IPS-20b (cell line): ENCODE data around the gene RNU2-63P.
A peak's percentile ranks its signal among the peaks of the same experiment; 100 is the strongest.
"Not testable (repeated sequence)": the region's sequence is repeated elsewhere in the genome, so short reads cannot be mapped to it uniquely, and the experiment has no call there.

Experiments
- H3K27ac ChIP-seq: one replicate; pipeline ENCODE4 v1.5.1; 2013; ENCODE audit warnings: low read length
- H3K27me3 ChIP-seq: 2 replicates; pipeline ENCODE4 v1.6.1; 2013; ENCODE audit warnings: mild to moderate bottlenecking, low read length, inconsistent platforms; ENCODE audit not compliant: insufficient read depth
- H3K36me3 ChIP-seq: 2 replicates; pipeline ENCODE4 v1.6.1; 2013; ENCODE audit warnings: low read depth, mild to moderate bottlenecking, inconsistent platforms, low read length, moderate library complexity; ENCODE audit not compliant: insufficient read depth
- H3K4me1 ChIP-seq: 2 replicates; pipeline ENCODE4 v1.6.1; 2013; ENCODE audit warnings: mild to moderate bottlenecking, control low read depth, inconsistent platforms, low read length, moderate library complexity; ENCODE audit not compliant: insufficient read depth
- H3K4me3 ChIP-seq: 2 replicates; pipeline ENCODE4 v1.5.1; 2013; ENCODE audit warnings: mild to moderate bottlenecking, low read length, inconsistent platforms
- H3K9ac ChIP-seq: 2 replicates; pipeline ENCODE4 v1.6.1; 2013; ENCODE audit warnings: low read depth, mild to moderate bottlenecking, inconsistent platforms, low read length, moderate library complexity
- H3K9me3 ChIP-seq: 2 replicates; pipeline ENCODE4 v1.6.1; 2013; ENCODE audit warnings: mild to moderate bottlenecking, low read depth, low read length, inconsistent platforms; ENCODE audit not compliant: insufficient read depth

Gene RNU2-63P

DNA sequence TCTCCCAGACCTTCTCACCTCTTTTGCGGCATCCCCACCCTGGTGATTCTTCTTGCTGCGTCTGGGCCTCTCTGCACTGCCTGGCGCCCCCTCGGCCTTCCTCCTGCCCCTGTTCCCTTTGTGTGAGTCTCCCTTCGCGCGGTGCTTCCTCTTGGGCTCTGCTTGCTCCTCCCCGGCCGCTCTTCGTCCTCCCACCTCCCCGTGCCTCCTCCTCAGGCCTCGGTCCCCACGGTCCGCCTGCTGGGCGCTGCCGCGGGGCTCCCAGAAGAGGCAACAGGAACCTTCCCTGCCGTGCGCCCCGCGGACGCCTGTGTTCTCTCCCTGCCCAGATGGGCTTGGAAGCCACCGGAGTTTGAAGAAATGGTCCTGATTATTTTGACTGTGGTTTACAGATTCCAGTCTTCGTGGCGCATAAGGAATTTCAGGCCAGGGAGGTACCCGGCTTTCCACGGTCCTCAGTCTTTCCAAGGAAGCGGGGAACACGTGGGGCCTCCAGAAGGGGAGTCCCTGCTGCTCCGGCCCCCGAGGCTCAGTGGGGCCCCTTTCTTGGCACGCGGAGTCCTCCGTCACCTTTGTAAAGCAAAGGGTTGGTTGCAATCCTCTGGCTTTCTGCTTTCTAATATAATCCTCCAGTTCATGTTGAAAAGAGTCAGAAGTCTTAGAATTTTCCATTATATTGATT, 13.1 kb downstream of the RNU2-63P start:
- H3K9ac ChIP-seq: peak overlapping the region; percentile 58; the same call in 1 of the 2 replicates
- peak overlapping the region; percentile 7; the same call in 1 of the 2 replicates for H3K4me3 ChIP-seq

DNA sequence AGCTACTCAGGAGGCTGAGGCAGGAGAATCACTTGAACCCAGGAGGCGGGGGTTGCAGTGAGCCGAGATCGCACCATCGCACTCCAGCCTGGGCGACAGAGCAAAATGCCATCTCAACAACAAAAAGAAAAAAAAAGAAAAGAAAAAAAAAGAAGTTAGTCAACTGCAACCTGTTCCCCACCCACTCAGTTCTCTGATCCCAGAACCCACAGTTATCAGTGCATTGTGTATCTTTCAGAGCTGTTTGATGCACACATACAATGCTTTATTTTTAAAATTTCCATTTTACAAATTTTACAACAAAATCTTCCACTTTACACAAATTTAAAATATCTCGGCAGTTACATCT, 14.0 kb downstream of the RNU2-63P start:
- no peaks in the 10 kb centered on the region for H3K27me3 ChIP-seq
- peaks cover 5% of the 10 kb centered on the region; the same call in 1 of the 2 replicates for H3K4me1 ChIP-seq
- H3K27ac ChIP-seq: no peak overlapping the region

More for the DNA sequence above, 13.1 kb downstream of the RNU2-63P start:
- Histone ChIP-seq H3K36me3 (no peaks in the 10 kb centered on the region), H3K27ac (no peak overlapping the region), H3K4me1 (peaks cover 5% of the 10 kb centered on the region; the same call in 1 of the 2 replicates), H3K27me3 (no peaks in the 10 kb centered on the region), H3K9me3 (no peaks in the 10 kb centered on the region)

DNA sequence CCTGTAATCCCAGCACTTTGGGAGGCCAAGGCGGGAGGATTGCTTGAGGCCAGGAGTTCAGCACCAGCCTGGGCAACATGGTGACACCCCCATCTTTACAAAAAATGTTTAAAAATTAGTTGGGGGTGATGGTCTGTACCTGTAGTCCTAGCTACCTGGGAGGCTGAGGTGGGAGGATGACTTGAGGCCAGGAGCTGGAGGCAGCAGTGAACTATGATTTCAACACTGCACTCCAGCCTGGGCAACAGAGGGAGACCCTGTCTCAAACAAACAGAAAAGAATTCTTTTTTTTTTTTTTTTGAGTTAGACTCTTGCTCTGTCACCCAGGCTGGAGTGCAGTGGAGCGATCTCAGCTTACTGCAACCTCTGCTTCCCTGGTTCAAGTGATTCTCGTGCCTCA, 15.9 kb downstream of the RNU2-63P start:
- H3K9ac ChIP-seq, H3K9me3 ChIP-seq, H3K27me3 ChIP-seq, H3K36me3 ChIP-seq, H3K4me3 ChIP-seq, H3K4me1 ChIP-seq, H3K27ac ChIP-seq: not testable (repeated sequence)

More for the DNA sequence above, 14.0 kb downstream of the RNU2-63P start:
- no peaks in the 10 kb centered on the region for H3K9me3 ChIP-seq
- no peak overlapping the region for H3K9ac ChIP-seq
- H3K4me3 ChIP-seq: no peak overlapping the region
- no peaks in the 10 kb centered on the region for H3K36me3 ChIP-seq

DNA sequence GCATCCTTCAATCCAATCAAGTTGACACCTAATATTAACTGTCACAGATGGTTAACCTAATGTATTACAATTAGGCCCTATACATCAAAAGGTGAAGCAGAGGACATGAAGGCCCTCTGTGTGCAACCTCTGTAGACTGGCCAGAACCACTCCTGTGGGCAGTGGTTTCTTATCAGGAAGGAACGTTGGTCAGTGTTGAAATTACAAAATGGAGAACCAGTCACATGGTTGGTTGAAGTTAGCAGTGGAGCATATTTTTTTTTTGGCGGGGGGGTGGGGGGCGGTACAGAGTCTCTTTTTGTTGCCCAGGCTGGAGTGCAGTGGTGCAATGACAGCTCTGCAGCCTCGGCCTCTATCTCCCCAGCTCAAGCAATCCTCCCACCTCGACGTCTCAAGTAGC, 19.8 kb downstream of the RNU2-63P start:
- H3K27me3 ChIP-seq: no peaks in the 10 kb centered on the region
- H3K9me3 ChIP-seq: no peaks in the 10 kb centered on the region
- H3K9ac ChIP-seq: no peak overlapping the region
- no peak overlapping the region for H3K4me3 ChIP-seq
- no peaks in the 10 kb centered on the region for H3K36me3 ChIP-seq
- H3K27ac ChIP-seq: no peak overlapping the region
- H3K4me1 ChIP-seq: no peaks in the 10 kb centered on the region

DNA sequence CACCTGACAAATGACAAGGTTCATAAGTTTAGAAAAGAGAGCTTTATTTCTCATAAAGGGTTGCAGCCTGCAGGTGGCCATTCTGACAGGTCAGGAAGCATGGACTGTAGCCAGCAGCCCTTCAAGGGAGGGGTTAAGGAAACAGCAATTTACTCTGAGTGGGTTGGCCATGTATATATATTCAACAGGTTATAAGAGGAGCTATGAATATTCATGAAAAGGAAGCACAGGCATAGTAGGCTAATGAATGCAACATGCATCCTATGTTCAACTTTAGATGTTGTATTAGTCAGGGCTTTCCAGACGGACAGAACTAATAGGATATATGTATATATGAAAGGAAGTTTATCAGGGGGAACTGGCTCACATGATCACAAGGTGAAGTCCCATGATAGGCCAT, 20.6 kb downstream of the RNU2-63P start:
- Histone ChIP-seq H3K9me3 (no peaks in the 10 kb centered on the region), H3K27ac (no peak overlapping the region), H3K4me3 (no peak overlapping the region)

DNA sequence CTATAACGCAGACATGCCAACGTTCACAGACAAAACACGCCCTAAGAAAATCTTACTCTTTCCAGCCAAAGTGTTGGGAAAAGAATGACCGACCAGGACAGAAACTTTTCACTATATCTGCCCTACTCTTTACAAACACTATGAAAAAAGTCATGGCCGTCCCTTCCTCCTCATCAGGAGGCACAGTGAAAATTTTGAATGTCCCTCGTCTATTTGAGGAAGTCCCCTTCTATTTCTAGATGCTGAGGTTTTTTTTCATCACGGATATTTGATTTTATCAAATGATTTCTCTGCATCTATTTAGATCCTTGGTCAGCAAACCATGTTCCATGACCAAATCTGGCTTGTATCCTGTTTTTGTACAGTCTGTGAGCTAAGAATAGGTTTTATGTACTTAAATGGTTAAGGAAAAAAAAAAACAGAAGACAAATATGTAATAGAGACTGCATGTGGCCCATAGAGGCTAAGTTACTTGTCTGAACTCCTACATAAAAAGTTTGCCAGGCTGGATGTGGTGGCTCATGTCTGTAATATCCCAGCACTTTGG, 22.0 kb downstream of the RNU2-63P start:
- not testable (repeated sequence) for H3K36me3 ChIP-seq, H3K27me3 ChIP-seq, H3K4me1 ChIP-seq, H3K9me3 ChIP-seq, H3K27ac ChIP-seq, H3K9ac ChIP-seq, H3K4me3 ChIP-seq

More for the DNA sequence above, 20.6 kb downstream of the RNU2-63P start:
- no peaks in the 10 kb centered on the region for H3K27me3 ChIP-seq
- no peaks in the 10 kb centered on the region for H3K4me1 ChIP-seq
- no peak overlapping the region for H3K9ac ChIP-seq
- no peaks in the 10 kb centered on the region for H3K36me3 ChIP-seq

DNA sequence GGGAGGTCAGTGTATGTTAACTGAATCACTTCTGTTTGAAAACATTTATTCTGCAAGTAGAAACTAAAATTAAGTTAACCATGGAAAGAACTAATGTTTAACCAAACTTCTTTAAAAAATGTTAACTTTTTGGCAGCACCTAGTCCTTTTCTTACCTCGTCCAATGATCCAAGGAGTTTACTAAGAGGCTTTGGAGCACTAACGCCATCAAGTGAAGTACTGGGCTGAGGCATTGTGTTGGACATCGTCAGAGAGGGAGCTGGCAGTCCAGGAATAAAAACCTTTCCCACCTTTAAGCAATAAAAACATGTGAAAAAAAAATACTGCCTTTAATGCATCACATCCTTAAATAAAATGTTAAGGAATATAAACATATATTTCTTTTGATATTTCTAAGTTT, 23.8 kb downstream of the RNU2-63P start:
- not testable (repeated sequence) for H3K9ac ChIP-seq, H3K36me3 ChIP-seq, H3K27ac ChIP-seq, H3K4me1 ChIP-seq, H3K9me3 ChIP-seq, H3K4me3 ChIP-seq, H3K27me3 ChIP-seq

DNA sequence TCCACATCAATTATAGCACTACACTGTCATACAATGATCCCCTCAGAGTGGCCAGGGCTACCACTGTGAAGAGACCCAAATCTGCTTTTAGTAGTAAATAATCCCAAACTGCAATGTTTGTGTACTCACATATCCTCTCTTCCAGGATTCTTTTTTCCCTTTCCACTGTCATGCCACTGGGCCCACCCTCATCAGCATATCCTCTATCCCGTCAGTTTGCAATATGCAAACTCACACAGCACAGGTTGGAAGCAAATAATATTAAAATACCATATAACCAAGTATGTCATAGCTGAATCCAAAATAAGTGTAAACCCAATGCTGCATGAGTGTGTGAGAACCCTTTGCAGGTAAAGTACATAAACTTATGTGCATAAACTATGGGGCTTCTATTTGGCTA, 28.9 kb downstream of the RNU2-63P start:
- H3K9me3 ChIP-seq, H3K27me3 ChIP-seq, H3K36me3 ChIP-seq, H3K4me3 ChIP-seq, H3K4me1 ChIP-seq, H3K27ac ChIP-seq, H3K9ac ChIP-seq: not testable (repeated sequence)

DNA sequence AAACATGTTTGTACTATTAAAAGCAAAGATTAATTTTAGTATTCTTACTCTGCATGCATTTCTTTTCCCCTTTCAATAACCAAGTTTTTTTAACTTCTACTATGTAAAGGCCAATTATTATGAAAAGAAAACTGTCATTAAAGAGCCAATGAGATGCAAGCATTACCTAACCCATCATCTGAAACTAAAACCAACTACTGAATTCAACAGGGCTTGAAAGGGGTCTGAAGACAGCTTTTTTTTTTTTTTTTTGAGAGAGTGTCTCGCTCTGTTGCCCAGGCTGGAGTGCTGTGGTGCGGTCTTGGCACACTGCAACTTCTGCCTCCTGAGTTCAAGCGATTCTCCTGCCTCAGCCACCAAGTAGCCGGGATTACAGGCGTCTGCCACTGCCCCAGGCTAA, 30.4 kb downstream of the RNU2-63P start:
- H3K4me3 ChIP-seq, H3K36me3 ChIP-seq: not testable (repeated sequence)

DNA sequence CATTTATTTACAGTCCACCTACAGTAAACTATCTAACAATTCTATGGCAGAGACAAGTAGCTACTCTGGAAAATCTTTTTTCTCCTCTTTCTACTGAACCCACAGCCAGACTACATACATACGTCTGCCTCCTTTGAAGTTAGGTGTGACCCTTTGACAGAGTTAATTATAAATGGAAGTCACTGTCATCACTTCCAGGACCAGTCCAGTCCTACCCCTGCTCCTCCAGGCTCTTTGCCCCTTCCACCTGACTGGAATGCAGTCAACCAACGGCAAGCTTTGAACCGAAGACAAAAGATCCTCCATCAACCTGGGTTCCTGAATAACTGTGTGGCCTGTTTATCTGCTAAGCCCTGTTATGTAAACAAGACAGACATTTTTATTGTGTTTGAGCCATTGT, 35.2 kb downstream of the RNU2-63P start:
- H3K27ac ChIP-seq, H3K9me3 ChIP-seq, H3K36me3 ChIP-seq, H3K4me1 ChIP-seq, H3K27me3 ChIP-seq, H3K9ac ChIP-seq, H3K4me3 ChIP-seq: not testable (repeated sequence)

More for the DNA sequence above, 30.4 kb downstream of the RNU2-63P start:
- H3K9me3 ChIP-seq, H3K9ac ChIP-seq, H3K27ac ChIP-seq, H3K27me3 ChIP-seq, H3K4me1 ChIP-seq: not testable (repeated sequence)

DNA sequence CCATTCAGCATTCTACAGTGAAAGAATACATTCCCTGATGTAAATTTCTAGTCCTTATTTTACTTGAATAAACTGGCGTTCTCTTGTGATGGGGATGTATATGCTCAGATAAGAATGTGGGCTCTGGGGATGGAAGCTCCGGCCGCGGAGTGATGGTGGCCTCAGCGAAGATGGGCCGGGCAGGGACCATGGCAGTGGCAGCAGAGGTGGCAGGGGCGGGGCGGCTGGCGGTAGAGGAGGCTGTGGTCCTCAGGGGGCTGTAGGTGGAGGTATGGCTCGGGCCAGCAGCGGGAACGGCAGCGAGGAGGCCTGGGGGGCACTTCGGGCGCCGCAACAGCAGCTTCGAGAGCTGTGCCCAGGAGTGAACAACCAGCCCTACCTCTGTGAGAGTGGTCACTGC, 44.0 kb downstream of the RNU2-63P start:
- H3K9me3 ChIP-seq, H3K4me1 ChIP-seq, H3K27ac ChIP-seq, H3K36me3 ChIP-seq, H3K4me3 ChIP-seq, H3K27me3 ChIP-seq, H3K9ac ChIP-seq: not testable (repeated sequence)
